Activated CD4-positive, CD25-positive, alpha-beta regulatory T cell treated with anti-CD3 and anti-CD28 coated beads, Interleukin-2, amount 50 U/mL, for 72 hours (primary cell): ENCODE data around the gene SLC12A5.
"Not testable (repeated sequence)": the region's sequence is repeated elsewhere in the genome, so short reads cannot be mapped to it uniquely, and the experiment has no call there.

Source experiments
- DNase-seq: peaks from one replicate; pipeline ENCODE4 v3.0.0; 2021

Gene SLC12A5

GRCh38 chr20:46028772-46029371, at the start of gene SLC12A5:
TSS of gene SLC12A5 (plus strand) at chr20:46029215. CDS start at chr20:46029345, 130 bp downstream.
- DNase-seq = no peak

- no peak for DNase-seq
Measured at GRCh38 chr20:45981261-45981660, 47.8 kb upstream of the SLC12A5 start.

GRCh38 chr20:45983279-45983743, 45.7 kb upstream of the SLC12A5 start:
- no peak for DNase-seq

GRCh38 chr20:45985573-45985972, 43.4 kb upstream of the SLC12A5 start:
- no peak for DNase-seq

GRCh38 chr20:45987108-45987780, 41.8 kb upstream of the SLC12A5 start:
- peak; percentile 85 for DNase-seq

- not testable (repeated sequence) for DNase-seq
Measured at GRCh38 chr20:45988830-45989229, 40.2 kb upstream of the SLC12A5 start.

GRCh38 chr20:45991616-45992015, 37.4 kb upstream of the SLC12A5 start:
- no peak for DNase-seq

- DNase-seq = no peak
Measured at GRCh38 chr20:45993197-45993951, 35.6 kb upstream of the SLC12A5 start.

GRCh38 chr20:45994761-45995493, 34.1 kb upstream of the SLC12A5 start:
- DNase-seq = no peak

GRCh38 chr20:45995495-45996097, 33.4 kb upstream of the SLC12A5 start:
- DNase-seq = not testable (repeated sequence)

- DNase-seq = no peak
Measured at GRCh38 chr20:45997187-45997586, 31.8 kb upstream of the SLC12A5 start.

- no peak for DNase-seq
Measured at GRCh38 chr20:45998337-45998736, 30.7 kb upstream of the SLC12A5 start.

GRCh38 chr20:45998761-45999160, 30.3 kb upstream of the SLC12A5 start:
- DNase-seq = no peak

- DNase-seq = no peak
Measured at GRCh38 chr20:45999557-46000261, 29.3 kb upstream of the SLC12A5 start.

GRCh38 chr20:46000262-46000996, 28.6 kb upstream of the SLC12A5 start:
- DNase-seq = no peak

- no peak for DNase-seq
Measured at GRCh38 chr20:46001498-46001897, 27.5 kb upstream of the SLC12A5 start.

- no peak for DNase-seq
Measured at GRCh38 chr20:46002008-46002407, 27.0 kb upstream of the SLC12A5 start.

GRCh38 chr20:46004187-46004586, 24.8 kb upstream of the SLC12A5 start:
- DNase-seq = no peak

GRCh38 chr20:46004889-46005473, 24.0 kb upstream of the SLC12A5 start:
- DNase-seq = no peak

- no peak for DNase-seq
Measured at GRCh38 chr20:46006022-46006705, 22.9 kb upstream of the SLC12A5 start.
